ENCODE measurements around the gene RGP1.

DNA sequence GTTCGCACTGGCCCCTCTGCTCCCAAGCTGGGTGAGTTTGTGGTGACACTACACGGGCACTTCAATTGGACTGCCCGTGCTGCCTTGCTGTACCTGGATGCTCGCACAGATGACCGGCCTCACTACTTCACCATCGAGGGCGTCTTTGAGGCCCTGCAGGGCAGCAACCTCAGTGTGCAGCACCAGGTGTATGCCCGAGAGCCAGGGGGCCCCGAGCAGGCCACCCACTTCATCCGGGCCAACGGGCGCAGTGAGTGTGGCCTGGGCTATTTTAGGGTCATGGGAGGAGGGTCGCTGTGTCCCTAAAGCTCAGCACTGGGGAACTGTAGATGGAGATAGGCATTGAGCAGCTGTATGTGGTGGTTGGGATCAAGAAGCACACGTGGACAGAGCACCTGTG lies 43.7 kb downstream of the RGP1 start:
- TF ChIP-seq, protein P1, sequence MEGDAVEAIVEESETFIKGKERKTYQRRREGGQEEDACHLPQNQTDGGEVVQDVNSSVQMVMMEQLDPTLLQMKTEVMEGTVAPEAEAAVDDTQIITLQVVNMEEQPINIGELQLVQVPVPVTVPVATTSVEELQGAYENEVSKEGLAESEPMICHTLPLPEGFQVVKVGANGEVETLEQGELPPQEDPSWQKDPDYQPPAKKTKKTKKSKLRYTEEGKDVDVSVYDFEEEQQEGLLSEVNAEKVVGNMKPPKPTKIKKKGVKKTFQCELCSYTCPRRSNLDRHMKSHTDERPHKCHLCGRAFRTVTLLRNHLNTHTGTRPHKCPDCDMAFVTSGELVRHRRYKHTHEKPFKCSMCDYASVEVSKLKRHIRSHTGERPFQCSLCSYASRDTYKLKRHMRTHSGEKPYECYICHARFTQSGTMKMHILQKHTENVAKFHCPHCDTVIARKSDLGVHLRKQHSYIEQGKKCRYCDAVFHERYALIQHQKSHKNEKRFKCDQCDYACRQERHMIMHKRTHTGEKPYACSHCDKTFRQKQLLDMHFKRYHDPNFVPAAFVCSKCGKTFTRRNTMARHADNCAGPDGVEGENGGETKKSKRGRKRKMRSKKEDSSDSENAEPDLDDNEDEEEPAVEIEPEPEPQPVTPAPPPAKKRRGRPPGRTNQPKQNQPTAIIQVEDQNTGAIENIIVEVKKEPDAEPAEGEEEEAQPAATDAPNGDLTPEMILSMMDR (conservative IDR thresholded peaks at IDR 0.05; ENCODE audit: low read depth, low read length), result no peak
- no peak for TF ChIP-seq EZH2 (IDR thresholded peaks at IDR 0.05; ENCODE audit: low read length, unreplicated experiment)

All from PC-3 (cell line).